H7 (cell line): ENCODE data around the gene RHOB. TPM values are rescaled to one million over a fixed set of nuclear protein-coding genes. Genes with fewer than 3 reads are reported as not detected.
A peak's percentile ranks its signal among the peaks of the same experiment; 100 is the strongest.

Source experiments
- DNase-seq: peaks from one replicate; pipeline ENCODE4 v3.0.0; 2012
- H3K27me3 ChIP-seq: 2 replicates; pipeline ENCODE4 v1.6.0; 2011; ENCODE audit warnings: mild to moderate bottlenecking, low read length; ENCODE audit not compliant: control insufficient read depth, insufficient read depth
- H3K36me3 ChIP-seq: replicated peaks from 2 replicates; pipeline ENCODE4 v1.5.1; 2011; ENCODE audit warnings: low read length; ENCODE audit not compliant: control insufficient read depth, insufficient read depth
- H3K4me3 ChIP-seq: 2 replicates; pipeline ENCODE4 v1.5.1; 2011; ENCODE audit warnings: low read depth, mild to moderate bottlenecking, control low read depth, low read length, moderate library complexity; ENCODE audit not compliant: insufficient read depth
- total RNA-seq: library from RNA; depleted of rRNA; stranded (reverse); fragments of >200 nt; shearing (Covaris generic); gene quantifications from 2 replicates; pipeline ENCODE4 v1.2.3, GENCODE V29; 2014; rRNA removed

The RHOB gene
- 97.0 and 123 TPM in 2 replicates for total RNA-seq

GRCh38 chr2:20446917-20447436 is at the start of gene RHOB:
Gene RHOB, plus strand, starts transcription at chr2:20447074. Its CDS starts 392 bp downstream, at chr2:20447466.
- H3K4me3 ChIP-seq: peak within 1 kb of the TSS; percentile 73
- H3K36me3 ChIP-seq: no peaks in the 10 kb centered on the region
- peaks cover 22% of the 10 kb centered on the region; the same call in 1 of the 2 replicates for H3K27me3 ChIP-seq
- peak; percentile 99 for DNase-seq

DNA sequence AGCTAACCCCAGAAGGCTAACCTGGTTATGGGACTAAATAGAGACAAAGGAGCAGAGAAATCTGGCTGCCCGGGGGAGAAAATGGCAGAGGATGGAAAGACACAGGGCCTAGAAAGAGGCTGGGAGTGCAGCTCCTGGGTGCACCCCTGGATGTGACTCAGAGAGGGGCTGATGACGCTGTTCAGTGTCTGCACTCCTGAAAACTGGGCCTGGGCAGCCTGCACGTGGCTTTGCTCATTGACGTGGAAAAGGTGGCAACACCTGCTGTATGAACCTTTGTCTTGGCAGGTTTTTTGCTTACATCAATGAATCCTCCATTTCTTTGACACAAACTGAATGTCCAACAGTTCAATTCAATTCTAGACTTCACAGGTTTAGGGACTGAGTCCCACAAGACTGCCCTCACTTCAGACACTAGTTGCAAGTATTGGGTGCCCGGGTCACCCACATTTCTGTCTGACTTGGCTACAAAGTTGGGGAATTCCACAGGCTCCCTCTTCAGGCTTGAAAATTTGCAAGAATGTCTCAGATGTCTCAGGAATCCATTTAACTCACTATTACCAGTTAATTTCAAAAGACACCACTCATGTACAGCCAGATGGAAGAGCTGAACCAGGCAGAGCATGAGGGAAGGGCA is 48.9 kb upstream of the RHOB start:
- Histone ChIP-seq H3K27me3 (no peaks in the 10 kb centered on the region), H3K4me3 (no peak overlapping the region), H3K36me3 (no peaks in the 10 kb centered on the region)

GRCh38 chr2:20398956-20399567 is 47.8 kb upstream of the RHOB start:
- Histone ChIP-seq H3K36me3 (no peaks in the 10 kb centered on the region), H3K4me3 (no peak overlapping the region), H3K27me3 (no peaks in the 10 kb centered on the region)
- DNase-seq: no peak

More for the DNA sequence above, 48.9 kb upstream of the RHOB start:
- DNase-seq: no peak

- Histone ChIP-seq H3K4me3 (no peak overlapping the region), H3K36me3 (no peaks in the 10 kb centered on the region), H3K27me3 (no peaks in the 10 kb centered on the region)
- DNase-seq: no peak
These were observed 46.6 kb upstream of the RHOB start for GRCh38 chr2:20400306-20400705.

DNA sequence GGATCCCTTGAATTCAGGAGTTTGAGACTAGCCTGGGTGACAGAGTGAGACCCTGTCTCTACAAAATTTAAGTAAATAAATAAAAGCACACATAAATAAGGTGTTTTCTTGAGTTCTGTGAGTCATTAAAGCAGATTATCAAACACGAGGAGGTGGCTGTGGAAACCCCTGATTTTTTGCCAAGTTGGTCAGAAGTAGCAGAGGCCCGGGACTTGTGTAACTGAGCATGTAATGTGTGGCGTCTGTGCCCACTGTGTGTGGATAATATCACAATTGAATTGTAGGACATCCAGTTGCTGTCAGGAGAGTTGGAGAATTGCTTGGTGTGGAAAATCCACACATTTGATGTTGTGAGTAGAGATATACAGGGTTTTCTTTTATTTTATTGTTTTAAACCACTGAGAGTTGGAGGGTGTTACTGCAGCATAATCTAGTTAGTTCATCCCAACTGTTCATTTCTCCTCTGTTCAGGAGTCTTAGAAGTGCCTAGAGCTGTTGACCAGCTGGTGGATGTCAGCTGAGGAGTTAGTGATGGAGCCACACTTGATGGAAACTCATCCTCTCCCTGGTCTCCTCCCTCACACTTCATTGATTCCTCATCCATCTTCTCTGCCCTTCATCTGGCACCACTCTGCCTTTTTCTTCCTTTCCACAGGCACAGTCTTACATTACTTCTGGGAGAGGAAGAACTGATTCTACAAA is 45.9 kb upstream of the RHOB start:
- DNase-seq: no peak

DNA sequence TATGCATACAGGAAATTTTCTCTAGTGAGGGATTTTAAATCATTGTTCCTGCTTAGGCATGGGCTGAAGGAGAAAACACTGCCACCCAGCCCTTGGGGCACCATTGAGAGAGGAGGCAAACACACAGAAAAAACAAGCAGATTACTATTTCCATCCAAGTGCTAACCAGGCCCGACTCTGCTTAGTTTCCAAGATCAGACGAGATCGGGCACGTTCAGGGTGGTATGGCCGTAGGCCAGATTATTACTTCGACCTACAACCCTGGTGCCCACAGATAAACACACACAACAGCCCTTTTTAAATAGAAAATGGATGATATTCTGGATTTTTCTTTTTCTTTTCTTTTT is 45.4 kb upstream of the RHOB start:
- Histone ChIP-seq H3K36me3 (no peaks in the 10 kb centered on the region), H3K4me3 (no peak overlapping the region), H3K27me3 (no peaks in the 10 kb centered on the region)
- no peak for DNase-seq

More for the DNA sequence above, 45.9 kb upstream of the RHOB start:
- H3K36me3 ChIP-seq: no peaks in the 10 kb centered on the region
- no peaks in the 10 kb centered on the region for H3K27me3 ChIP-seq
- H3K4me3 ChIP-seq: no peak overlapping the region

DNA sequence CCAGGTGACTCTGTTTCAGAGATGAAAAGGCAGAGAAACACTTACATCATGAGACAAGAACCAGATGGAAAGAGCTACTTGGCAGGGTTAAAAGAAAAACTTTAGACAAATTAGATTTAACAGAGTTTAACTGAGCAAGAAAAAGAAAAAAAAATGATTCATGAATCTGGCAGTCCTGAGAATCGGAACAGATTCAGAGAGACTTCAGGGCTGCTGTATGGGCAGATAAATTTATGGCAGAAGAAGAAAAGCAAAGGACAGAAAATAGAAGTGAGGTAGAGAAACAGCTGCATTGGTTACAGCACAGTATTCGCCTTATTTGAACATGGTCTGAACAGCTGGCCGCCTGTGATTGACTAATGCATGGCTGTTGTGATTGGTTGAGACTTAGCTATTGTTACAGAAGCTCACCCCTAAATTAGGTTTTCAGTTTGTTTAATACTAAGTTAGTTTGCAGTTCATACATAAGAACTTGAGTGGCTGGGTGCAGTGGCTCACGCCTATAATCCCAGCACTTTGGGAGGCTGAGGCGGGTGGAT is 43.0 kb upstream of the RHOB start:
- Histone ChIP-seq H3K4me3 (no peak overlapping the region), H3K27me3 (no peaks in the 10 kb centered on the region)
- no peak for DNase-seq

GRCh38 chr2:20404950-20405349 is 41.9 kb upstream of the RHOB start:
- Histone ChIP-seq H3K4me3 (no peak overlapping the region), H3K27me3 (no peaks in the 10 kb centered on the region), H3K36me3 (no peaks in the 10 kb centered on the region)
- DNase-seq: no peak

More for the DNA sequence above, 43.0 kb upstream of the RHOB start:
- no peaks in the 10 kb centered on the region for H3K36me3 ChIP-seq

DNA sequence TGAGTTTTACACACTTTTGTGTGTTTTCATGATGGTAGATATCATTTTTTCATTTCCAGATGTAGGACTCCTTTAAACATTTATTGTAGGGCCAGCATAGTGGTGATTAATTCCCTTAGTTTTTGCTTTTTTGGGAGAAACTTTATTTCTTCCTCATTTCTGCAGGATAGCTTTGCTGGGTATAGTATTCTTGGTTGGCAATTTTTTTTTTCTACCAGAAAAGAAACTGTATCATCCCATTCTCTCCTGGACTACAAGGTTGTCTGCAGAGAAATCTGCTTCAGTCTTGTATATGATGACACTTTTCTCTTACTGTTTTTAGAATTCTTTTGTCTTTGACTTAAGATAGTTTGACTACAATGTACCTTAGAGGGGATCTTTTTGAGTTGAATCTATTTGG is 37.8 kb upstream of the RHOB start:
- Histone ChIP-seq H3K4me3 (no peak overlapping the region), H3K36me3 (no peaks in the 10 kb centered on the region), H3K27me3 (no peaks in the 10 kb centered on the region)
- no peak for DNase-seq

- H3K4me3 ChIP-seq: no peak overlapping the region
- DNase-seq: no peak
- H3K36me3 ChIP-seq: no peaks in the 10 kb centered on the region
These were observed 36.2 kb upstream of the RHOB start for GRCh38 chr2:20410556-20411277.

DNA sequence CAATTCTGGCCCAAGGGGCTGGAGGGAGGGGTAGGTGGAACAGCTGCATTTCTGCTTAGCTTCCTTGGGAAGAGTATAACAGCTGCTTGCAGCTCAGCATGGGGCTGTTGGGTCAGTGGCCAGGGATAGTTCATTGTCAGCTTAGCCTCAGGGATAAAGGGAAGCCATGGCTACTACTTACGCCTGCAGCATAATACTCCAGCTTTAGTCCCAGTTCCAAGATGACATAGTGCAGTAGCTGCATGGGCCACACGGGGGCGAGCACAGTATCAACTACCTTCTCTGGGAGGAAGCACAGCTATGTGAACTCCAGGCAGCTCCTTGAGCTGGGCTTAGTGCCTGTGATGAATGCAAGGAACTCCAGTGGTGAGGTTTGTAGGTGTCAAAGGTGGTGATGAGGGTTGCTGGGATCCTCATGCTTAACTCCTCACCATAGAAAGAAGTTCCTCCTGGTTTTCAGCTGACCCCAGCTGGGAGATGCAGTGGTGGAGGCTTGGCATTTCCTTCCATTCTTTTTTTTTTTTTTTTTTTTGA is 35.4 kb upstream of the RHOB start:
- peak; percentile 81 for DNase-seq
- H3K36me3 ChIP-seq: no peaks in the 10 kb centered on the region
- H3K27me3 ChIP-seq: no peaks in the 10 kb centered on the region
- no peak overlapping the region for H3K4me3 ChIP-seq

More at GRCh38 chr2:20410556-20411277, 36.2 kb upstream of the RHOB start:
- H3K27me3 ChIP-seq: no peaks in the 10 kb centered on the region

DNA sequence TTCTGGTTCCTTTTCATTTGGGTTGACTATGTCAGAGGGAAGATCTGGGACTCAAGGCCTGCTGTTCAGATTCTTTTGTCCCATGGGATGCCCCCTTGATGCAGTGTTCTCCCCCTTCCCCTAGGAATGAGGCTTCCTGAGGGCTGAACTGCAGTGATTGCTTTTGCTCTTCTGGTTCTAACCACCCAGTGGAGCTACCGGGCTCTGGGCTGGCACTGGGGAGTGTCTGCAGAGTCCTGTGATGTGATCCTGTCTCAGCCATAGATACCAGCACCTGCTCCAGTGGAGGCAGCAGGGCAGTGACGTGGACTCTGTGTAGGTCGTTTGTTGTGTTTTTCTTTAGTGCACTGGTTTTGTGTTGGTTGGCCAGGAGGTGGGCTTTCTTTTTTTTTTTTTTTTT is 32.1 kb upstream of the RHOB start:
- Histone ChIP-seq H3K27me3 (no peaks in the 10 kb centered on the region), H3K36me3 (no peaks in the 10 kb centered on the region), H3K4me3 (no peak overlapping the region)
- no peak for DNase-seq

GRCh38 chr2:20415511-20415918 is 31.4 kb upstream of the RHOB start:
- H3K36me3 ChIP-seq: no peaks in the 10 kb centered on the region
- DNase-seq: no peak
- no peak overlapping the region for H3K4me3 ChIP-seq
- no peaks in the 10 kb centered on the region for H3K27me3 ChIP-seq

- H3K4me3 ChIP-seq: no peak overlapping the region
- no peaks in the 10 kb centered on the region for H3K36me3 ChIP-seq
- H3K27me3 ChIP-seq: no peaks in the 10 kb centered on the region
- no peak for DNase-seq
These were observed 30.2 kb upstream of the RHOB start for GRCh38 chr2:20416723-20417122.
